ENCODE measurements around the gene GZMM. TPM values are rescaled to one million over a fixed set of nuclear protein-coding genes. Genes with fewer than 3 reads are reported as not detected.

GZMM gene
- total RNA-seq, 2 donors from 2014 or later, result 0.51 TPM; not detected in 1

- no peak for TF ChIP-seq CTCF (conservative IDR thresholded peaks at IDR 0.05)
- Histone ChIP-seq H3K4me3 (ENCODE audit: low read length) (no peak overlapping the region), H3K36me3 (ENCODE audit: control insufficient read depth, insufficient read depth, low read length) (peaks cover 29% of the 10 kb centered on the region), H3K27ac (ENCODE audit: low read depth, low read length) (no peak overlapping the region), H3K9me3 (ENCODE audit: control insufficient read depth, low read length) (no peaks in the 10 kb centered on the region), H3K27me3 (ENCODE audit: control insufficient read depth, insufficient read depth, low read length, poor library complexity, severe bottlenecking) (no peaks in the 10 kb centered on the region), H3K9ac (ENCODE audit: extremely low read depth, low read length, poor library complexity, severe bottlenecking) (no peak overlapping the region), H3K4me1 (ENCODE audit: control insufficient read depth, insufficient read depth, low read length) (peaks cover 6% of the 10 kb centered on the region)
- H3K27ac Mint-ChIP-seq, result no peak overlapping the region
- H3K4me1 Mint-ChIP-seq, result peaks cover 2% of the 10 kb centered on the region
- H3K27me3 Mint-ChIP-seq (ENCODE audit: insufficient read depth), result no peaks in the 10 kb centered on the region
- no peaks in the 10 kb centered on the region for H3K9me3 Mint-ChIP-seq
- DNase-seq, result no peak
- no peak overlapping the region for H3K4me3 Mint-ChIP-seq
- peaks cover 17% of the 10 kb centered on the region for H3K36me3 Mint-ChIP-seq (ENCODE audit: low read depth)
- 95 to 96% methylated on average over 45 to 55 of the region's 55 CpGs for WGBS, 2 experiments (ENCODE audit: insufficient coverage in 1 of 2, insufficient read length in 1 of 2)
These were observed 7.6 kb upstream of the GZMM start for GRCh38 chr19:536031-536880.

GRCh38 chr19:536881-537404, 6.9 kb upstream of the GZMM start:
- Histone ChIP-seq H3K27ac (ENCODE audit: low read depth, low read length) (no peak overlapping the region), H3K9ac (ENCODE audit: extremely low read depth, low read length, poor library complexity, severe bottlenecking) (no peak overlapping the region), H3K36me3 (ENCODE audit: control insufficient read depth, insufficient read depth, low read length) (peaks cover 29% of the 10 kb centered on the region), H3K27me3 (ENCODE audit: control insufficient read depth, insufficient read depth, low read length, poor library complexity, severe bottlenecking) (no peaks in the 10 kb centered on the region), H3K9me3 (ENCODE audit: control insufficient read depth, low read length) (no peaks in the 10 kb centered on the region), H3K4me3 (ENCODE audit: low read length) (no peak overlapping the region), H3K4me1 (ENCODE audit: control insufficient read depth, insufficient read depth, low read length) (peaks cover 6% of the 10 kb centered on the region)
- no peak overlapping the region for H3K27ac Mint-ChIP-seq
- DNase-seq, result no peak
- H3K9me3 Mint-ChIP-seq, result no peaks in the 10 kb centered on the region
- peaks cover 17% of the 10 kb centered on the region for H3K36me3 Mint-ChIP-seq (ENCODE audit: low read depth)
- WGBS, 2 experiments (ENCODE audit: insufficient coverage in 1 of 2, insufficient read length in 1 of 2), result 93 to 96% methylated on average over 20 to 26 of the region's 26 CpGs
- H3K27me3 Mint-ChIP-seq (ENCODE audit: insufficient read depth), result no peaks in the 10 kb centered on the region
- peaks cover 2% of the 10 kb centered on the region for H3K4me1 Mint-ChIP-seq
- no peak for TF ChIP-seq CTCF (conservative IDR thresholded peaks at IDR 0.05)
- no peak overlapping the region for H3K4me3 Mint-ChIP-seq

- H3K27me3 Mint-ChIP-seq (ENCODE audit: insufficient read depth), result no peaks in the 10 kb centered on the region
- no peak for TF ChIP-seq CTCF (conservative IDR thresholded peaks at IDR 0.05)
These were observed 5.0 kb upstream of the GZMM start for GRCh38 chr19:538641-539428.

More at GRCh38 chr19:538641-539428, 5.0 kb upstream of the GZMM start:
- H3K4me3 ChIP-seq (ENCODE audit: low read length), result no peak overlapping the region
- H3K4me1 ChIP-seq (ENCODE audit: control insufficient read depth, insufficient read depth, low read length), result peaks cover 3% of the 10 kb centered on the region
- no peak overlapping the region for H3K27ac ChIP-seq (ENCODE audit: low read depth, low read length)
- Mint-ChIP-seq H3K36me3 (ENCODE audit: low read depth) (peaks cover 21% of the 10 kb centered on the region), H3K4me3 (no peak overlapping the region), H3K9me3 (no peaks in the 10 kb centered on the region), H3K27ac (no peak overlapping the region), H3K4me1 (no peaks in the 10 kb centered on the region)
- WGBS, 2 experiments (ENCODE audit: insufficient coverage in 1 of 2, insufficient read length in 1 of 2), result 95 to 96% methylated on average over 25 to 40 of the region's 40 CpGs
- H3K9me3 ChIP-seq (ENCODE audit: control insufficient read depth, low read length), result no peaks in the 10 kb centered on the region
- no peak overlapping the region for H3K9ac ChIP-seq (ENCODE audit: extremely low read depth, low read length, poor library complexity, severe bottlenecking)
- H3K36me3 ChIP-seq (ENCODE audit: control insufficient read depth, insufficient read depth, low read length), result peaks cover 27% of the 10 kb centered on the region
- no peak for DNase-seq
- no peaks in the 10 kb centered on the region for H3K27me3 ChIP-seq (ENCODE audit: control insufficient read depth, insufficient read depth, low read length, poor library complexity, severe bottlenecking)
